Adrenal gland (tissue), 12 donors: ENCODE measurements around the gene C1QTNF8. TPM values are rescaled to one million over a fixed set of nuclear protein-coding genes. Genes with fewer than 3 reads are reported as not detected.

ENCODE experiments used
- DNase-seq, 7 donors: peaks; one replicate each; pipeline ENCODE4 v3.0.0-alpha.2; 2019 to 2020
- H3K27ac ChIP-seq, 5 donors: fragments of 200-600 bp; sonication (generic) in 4 of 5; 1 replicate in 3 of 5; 2 replicates in 2 of 5; pipeline versions ENCODE4 v1.5.1 to v1.8.0; 2016 to 2020; ENCODE audit warnings: mild to moderate bottlenecking in 1 of 5
- H3K27me3 ChIP-seq: fragments of 200-600 bp; 2 replicates; pipeline ENCODE4 v1.8.0; 2021
- H3K36me3 ChIP-seq, 2 donors: fragments of 200-600 bp; replicated peaks in 1 of 2; 1 replicate in 1 of 2; 2 replicates in 1 of 2; pipeline versions ENCODE4 v1.5.1 to v1.8.0; 2018 to 2022
- H3K4me1 ChIP-seq, 2 donors: fragments of 200-600 bp; replicated peaks in 1 of 2; 1 replicate in 1 of 2; 2 replicates in 1 of 2; pipeline versions ENCODE4 v1.5.1 to v1.8.0; 2018 to 2021
- H3K4me3 ChIP-seq, 4 donors: fragments of 200-600 bp; sonication (generic) in 3 of 4; one replicate each; pipeline ENCODE4 v1.5.1; 2016 to 2018
- H3K9me3 ChIP-seq, 3 donors: fragments of 200-600 bp; sonication (generic) in 1 of 3; replicated peaks in 1 of 3; 1 replicate in 2 of 3; 2 replicates in 1 of 3; pipeline versions ENCODE4 v1.5.1 to v1.8.0; 2016 to 2021
- POLR2A ChIP-seq, 2 donors: fragments of 450-650 bp; IDR thresholded peaks; one replicate each; pipeline ENCODE4 v1.6.1; 2017; ENCODE audit warnings: antibody characterized with exemption in 2 of 2, mild to moderate bottlenecking in 2 of 2, moderate library complexity in 1 of 2
- WGBS, 4 donors: extraction: QIAGEN DNeasy Blood & Tissue Kit in 2 of 4; methylation state at CpG; one replicate each; pipeline versions ENCODE4 v1.1.5 to v1.1.7; 2013 to 2017; 5-methylcytosine and 5-hydroxymethylcytosine counted together
- intact Hi-C, 2 donors: fragments of 100-400 bp; cut with DNase I; formaldehyde crosslinking; loops; one replicate each; pipeline versions ENCODE4 v1.14.1 to v1.15.0; 2022 to 2023
- polyA plus RNA-seq, 3 donors: library from polyadenylated mRNA; stranded (reverse); fragments of 200-250 nt in 2 of 3; fragments of 350-450 nt in 1 of 3; fragmentation: Illumina TruSeq in 1 of 3; extraction: RNeasy Lipid Tissue Mini Kit (QIAGEN cat#74804) in 1 of 3; gene quantifications; one replicate each; pipeline ENCODE4 v1.2.3, GENCODE V29; 2013 to 2014
- total RNA-seq, 9 donors: library from RNA; depleted of rRNA in 4 of 9; stranded (reverse); fragments of >200 nt in 4 of 9; fragments of 120-200 nt in 1 of 9; fragmentation: NEBNext Ultra II Directional in 1 of 9; extraction: Animal tissue kit (Norgen Biotek cat#: 25700) in 1 of 9; gene quantifications; one replicate each; pipeline versions ENCODE4 v1.1.0 to v1.2.4, GENCODE V29; 2013 to 2023
- TF ChIP-seq, protein P1 (sequence below), 6 experiments: fragments of 450-650 bp in 4 of 6; fragments of 200-600 bp in 2 of 6; sonication (generic) in 1 of 6; IDR thresholded peaks; 1 replicate in 5 of 6; 2 replicates in 1 of 6; pipeline versions ENCODE4 v1.5.1 to v1.8.0; 2016 to 2021; ENCODE audit warnings: antibody characterized with exemption in 6 of 6, mild to moderate bottlenecking in 2 of 6, moderate library complexity in 1 of 6
- donor health status: healthy with polysubstance abuse.
- donor health status: Bipolar disorder and iron deficiency.
- donor health status: DM: yes; HTN: yes; CAD: no.
- donor health status: DM: no; HTN: no; CAD: no.
- donor health status: DM: no; HTN: no; CAD: no.
- donor health status: DM: yes; HTN: yes; CAD: no.

C1QTNF8 gene
- total and polyA plus RNA-seq, 12 donors, result 0.14 to 0.64 (median 0.25) TPM; not detected in 8

DNA sequence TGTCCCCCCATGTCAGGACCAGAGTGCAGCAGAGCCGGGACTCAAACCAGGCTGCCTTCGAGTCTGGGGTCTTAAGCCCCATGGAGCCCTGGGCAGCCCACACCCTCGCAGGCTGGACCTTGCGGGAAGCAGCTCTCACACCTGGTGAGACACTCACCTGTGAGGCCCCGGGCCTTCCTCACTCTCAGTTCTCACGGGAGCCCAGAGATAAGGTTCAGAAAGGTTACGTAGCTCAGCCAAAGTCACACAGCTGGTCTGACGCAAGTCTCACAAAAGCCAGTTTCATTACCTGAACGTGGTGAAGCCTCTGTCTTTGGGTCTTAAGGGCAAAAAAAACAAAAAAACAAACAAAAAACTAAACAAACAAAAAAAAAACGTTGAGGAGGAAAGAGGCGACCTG, 56.3 kb downstream of the C1QTNF8 start:
- Histone ChIP-seq H3K9me3 (no peaks in the 10 kb centered on the region), H3K27me3 (peaks cover 26% of the 10 kb centered on the region)
- TF ChIP-seq POLR2A (IDR thresholded peaks at IDR 0.05), result no peak
- TF ChIP-seq, protein P1, sequence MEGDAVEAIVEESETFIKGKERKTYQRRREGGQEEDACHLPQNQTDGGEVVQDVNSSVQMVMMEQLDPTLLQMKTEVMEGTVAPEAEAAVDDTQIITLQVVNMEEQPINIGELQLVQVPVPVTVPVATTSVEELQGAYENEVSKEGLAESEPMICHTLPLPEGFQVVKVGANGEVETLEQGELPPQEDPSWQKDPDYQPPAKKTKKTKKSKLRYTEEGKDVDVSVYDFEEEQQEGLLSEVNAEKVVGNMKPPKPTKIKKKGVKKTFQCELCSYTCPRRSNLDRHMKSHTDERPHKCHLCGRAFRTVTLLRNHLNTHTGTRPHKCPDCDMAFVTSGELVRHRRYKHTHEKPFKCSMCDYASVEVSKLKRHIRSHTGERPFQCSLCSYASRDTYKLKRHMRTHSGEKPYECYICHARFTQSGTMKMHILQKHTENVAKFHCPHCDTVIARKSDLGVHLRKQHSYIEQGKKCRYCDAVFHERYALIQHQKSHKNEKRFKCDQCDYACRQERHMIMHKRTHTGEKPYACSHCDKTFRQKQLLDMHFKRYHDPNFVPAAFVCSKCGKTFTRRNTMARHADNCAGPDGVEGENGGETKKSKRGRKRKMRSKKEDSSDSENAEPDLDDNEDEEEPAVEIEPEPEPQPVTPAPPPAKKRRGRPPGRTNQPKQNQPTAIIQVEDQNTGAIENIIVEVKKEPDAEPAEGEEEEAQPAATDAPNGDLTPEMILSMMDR (IDR thresholded peaks at IDR 0.05), result no peak

DNA sequence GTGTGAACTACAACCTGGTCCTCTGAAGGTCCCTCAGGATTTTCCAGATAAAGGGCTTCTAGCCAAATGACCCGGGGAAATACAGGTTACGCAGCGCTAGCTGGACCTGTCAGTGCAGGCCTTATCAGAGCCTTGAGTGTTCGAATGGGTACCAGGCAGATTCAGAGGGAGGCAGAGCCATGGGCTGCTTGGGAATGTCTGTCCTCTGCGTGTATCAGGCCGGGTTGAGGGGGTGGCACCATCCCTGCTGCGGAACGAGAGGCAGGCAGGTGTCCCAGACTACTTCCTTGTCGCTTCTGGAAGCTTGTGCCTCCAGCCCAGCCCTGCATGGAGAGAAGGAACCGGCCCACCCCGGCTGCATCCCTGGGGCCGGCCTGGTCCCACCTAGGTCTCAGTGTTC, 57.1 kb downstream of the C1QTNF8 start:
- WGBS, 4 donors, result 79 to 87% (median 84%) methylated on average over 10 to 12 of the region's 12 CpGs
- Histone ChIP-seq H3K4me3 (no peak overlapping the region), H3K9me3 (no peaks in the 10 kb centered on the region), H3K27me3 (peaks cover 18% of the 10 kb centered on the region), H3K27ac (no peak overlapping the region), H3K36me3 (no peaks in the 10 kb centered on the region), H3K4me1 (no peaks in the 10 kb centered on the region)
- intact Hi-C loops, result no loop called here
- no peak for DNase-seq
- TF ChIP-seq, protein P1 (IDR thresholded peaks at IDR 0.05), result no peak
- TF ChIP-seq POLR2A (IDR thresholded peaks at IDR 0.05), result no peak

More for the DNA sequence above, 56.3 kb downstream of the C1QTNF8 start:
- Histone ChIP-seq H3K27ac (no peak overlapping the region), H3K4me1 (no peaks in the 10 kb centered on the region), H3K36me3 (no peaks in the 10 kb centered on the region), H3K4me3 (no peak overlapping the region)
- 61 to 77% (median 74%) methylated on average over 7 to 11 of the region's 11 CpGs for WGBS, 4 donors
- intact Hi-C loops, result no loop called here
- no peak for DNase-seq

Other genes with a start within 250 kb of the C1QTNF8 start
- 10 to 100 TPM; 13.1 to 80.8 (median 35.2) TPM for gene LMF1, start 125.3 kb downstream of the C1QTNF8 start, total RNA-seq
- gene LMF1, start 125.3 kb downstream of the C1QTNF8 start, polyA plus RNA-seq, result 100 to 1,000 TPM in 1 of 3 donors, 10 to 100 TPM in 2; 10.5 to 101 (median 66.0) TPM
- gene SOX8, start 114.5 kb downstream of the C1QTNF8 start, total RNA-seq, result 1 to 10 TPM in 2 of 9 donors, under 1 TPM in 7; 0.09 to 1.5 (median 0.66) TPM
- 1 to 10 TPM in 2 of 3 donors, under 1 TPM in 1; 0.04 to 2.1 (median 1.6) TPM for gene SOX8, start 114.5 kb downstream of the C1QTNF8 start, polyA plus RNA-seq
- gene SSTR5, start 23.5 kb downstream of the C1QTNF8 start, total RNA-seq, result 10 to 100 TPM in 1 of 9 donors, 1 to 10 TPM in 6, under 1 TPM in 1, not detected in 1; 0.79 to 14.4 (median 3.0) TPM
- under 1 TPM in 2 of 3 donors, not detected in 1; 0.17 to 0.24 TPM for gene SSTR5, start 23.5 kb downstream of the C1QTNF8 start, polyA plus RNA-seq
- gene CACNA1H, start 56.9 kb upstream of the C1QTNF8 start, total RNA-seq, result 100 to 1,000 TPM in 1 of 9 donors, 10 to 100 TPM in 8; 14.0 to 121 (median 35.9) TPM
- 10 to 100 TPM; 20.1 to 36.2 (median 21.7) TPM for gene CACNA1H, start 56.9 kb upstream of the C1QTNF8 start, polyA plus RNA-seq
- 1 to 10 TPM in 1 of 9 donors, under 1 TPM in 2, not detected in 6; 0.18 to 5.5 (median 0.29) TPM for gene TPSG1, start 129.0 kb upstream of the C1QTNF8 start, total RNA-seq
- 1 to 10 TPM in 1 of 3 donors, under 1 TPM in 1, not detected in 1; 0.34 to 2.7 TPM for gene TPSG1, start 129.0 kb upstream of the C1QTNF8 start, polyA plus RNA-seq
- 1 to 10 TPM in 2 of 9 donors, under 1 TPM in 3, not detected in 4; 0.54 to 6.6 (median 0.78) TPM for gene TPSB2, start 133.9 kb upstream of the C1QTNF8 start, total RNA-seq
- gene TPSB2, start 133.9 kb upstream of the C1QTNF8 start, polyA plus RNA-seq, result 1 to 10 TPM in 1 of 3 donors, under 1 TPM in 1, not detected in 1; 0.32 to 5.1 TPM
- 1 to 10 TPM in 3 of 9 donors, under 1 TPM in 4, not detected in 2; 0.11 to 4.7 (median 0.93) TPM for gene TPSAB1, start 144.5 kb upstream of the C1QTNF8 start, total RNA-seq
- gene TPSAB1, start 144.5 kb upstream of the C1QTNF8 start, polyA plus RNA-seq, result 1 to 10 TPM in 1 of 3 donors, under 1 TPM in 1, not detected in 1; 0.48 to 4.8 TPM
- gene TPSD1, start 159.8 kb upstream of the C1QTNF8 start, total RNA-seq, result not detected
- gene TPSD1, start 159.8 kb upstream of the C1QTNF8 start, polyA plus RNA-seq, result under 1 TPM in 1 of 3 donors, not detected in 2; 0.24 TPM
- 100 to 1,000 TPM in 4 of 9 donors, 10 to 100 TPM in 5; 50.7 to 142 (median 95.5) TPM for gene UBE2I, start 213.4 kb upstream of the C1QTNF8 start, total RNA-seq
- 100 to 1,000 TPM in 1 of 3 donors, 10 to 100 TPM in 2; 61.9 to 203 (median 70.1) TPM for gene UBE2I, start 213.4 kb upstream of the C1QTNF8 start, polyA plus RNA-seq
- 10 to 100 TPM in 4 of 9 donors, 1 to 10 TPM in 4, under 1 TPM in 1; 0.79 to 25.4 (median 7.8) TPM for gene BAIAP3, start 237.4 kb upstream of the C1QTNF8 start, total RNA-seq
- 100 to 1,000 TPM in 1 of 3 donors, 10 to 100 TPM in 2; 11.9 to 129 (median 20.7) TPM for gene BAIAP3, start 237.4 kb upstream of the C1QTNF8 start, polyA plus RNA-seq